Daoy (cell line): ENCODE data around the gene LCA5L. TPM values are rescaled to one million over a fixed set of nuclear protein-coding genes. Genes with fewer than 3 reads are reported as not detected.
A peak's percentile ranks its signal among the peaks of the same experiment; 100 is the strongest.
"Not testable (repeated sequence)": the region's sequence is repeated elsewhere in the genome, so short reads cannot be mapped to it uniquely, and the experiment has no call there.

Experiments
- DNase-seq: peaks from one replicate; pipeline ENCODE4 v3.0.0-alpha.2; 2015; ENCODE audit warnings: low read depth
- total RNA-seq: library from RNA; depleted of rRNA; stranded (reverse); fragments of >200 nt; shearing (Covaris generic); gene quantifications from 2 replicates; pipeline ENCODE4 v1.2.3, GENCODE V29; 2014

The LCA5L gene
- total RNA-seq, 1 experiment from 2014 or later = 0.91 TPM

DNA sequence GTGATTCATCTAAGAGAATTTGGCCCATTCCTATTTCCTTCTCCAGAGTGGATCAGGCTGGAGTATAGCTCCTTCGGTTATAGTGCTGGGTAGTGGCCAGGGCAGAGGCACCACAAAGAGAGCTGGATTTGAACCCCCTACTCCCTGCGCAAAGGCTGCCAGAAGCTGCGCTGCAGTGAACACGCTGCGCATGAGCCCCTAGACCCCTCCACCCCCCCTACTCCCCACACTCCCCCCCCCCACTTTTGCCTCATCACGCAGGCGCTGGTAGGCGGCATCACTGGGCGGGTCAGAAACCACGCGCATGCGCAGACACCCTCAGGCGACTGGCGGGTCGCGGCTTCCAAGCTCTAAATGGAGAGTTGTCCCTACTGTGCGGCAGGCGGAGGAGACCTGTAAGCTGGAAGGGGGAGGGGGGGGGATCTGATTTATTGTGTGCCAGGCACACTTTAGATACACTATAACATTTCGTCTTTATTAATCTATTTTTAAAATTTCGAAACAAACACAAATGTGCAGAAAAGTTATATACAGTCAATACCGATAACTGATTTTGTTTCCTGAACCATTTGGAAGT lies 58.0 kb downstream of the LCA5L start:
- DNase-seq = peak; percentile 95

- no peak for DNase-seq
These were observed 58.7 kb downstream of the LCA5L start for GRCh38 chr21:39386899-39387298.

DNA sequence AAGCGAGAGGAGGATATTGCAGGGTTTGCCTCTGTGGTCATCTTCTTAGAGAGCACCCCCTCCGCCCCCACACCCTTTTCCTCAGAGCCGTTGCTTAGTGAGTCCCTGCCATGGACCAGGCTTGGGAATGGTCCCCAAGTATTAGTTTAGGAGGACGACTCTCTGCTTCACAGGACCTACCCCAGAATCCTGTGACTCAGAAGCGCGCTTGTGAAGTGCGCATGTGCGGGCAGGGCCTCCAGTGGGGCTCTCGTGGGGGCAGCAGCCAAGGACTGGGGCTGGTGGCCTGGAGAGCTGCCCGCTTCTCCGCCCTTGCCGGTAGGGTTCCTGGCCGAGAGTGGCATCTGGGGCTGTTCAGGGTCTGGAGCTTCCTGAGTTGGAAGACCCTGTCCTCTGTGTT lies 59.4 kb downstream of the LCA5L start:
- DNase-seq = peak; percentile 84

DNA sequence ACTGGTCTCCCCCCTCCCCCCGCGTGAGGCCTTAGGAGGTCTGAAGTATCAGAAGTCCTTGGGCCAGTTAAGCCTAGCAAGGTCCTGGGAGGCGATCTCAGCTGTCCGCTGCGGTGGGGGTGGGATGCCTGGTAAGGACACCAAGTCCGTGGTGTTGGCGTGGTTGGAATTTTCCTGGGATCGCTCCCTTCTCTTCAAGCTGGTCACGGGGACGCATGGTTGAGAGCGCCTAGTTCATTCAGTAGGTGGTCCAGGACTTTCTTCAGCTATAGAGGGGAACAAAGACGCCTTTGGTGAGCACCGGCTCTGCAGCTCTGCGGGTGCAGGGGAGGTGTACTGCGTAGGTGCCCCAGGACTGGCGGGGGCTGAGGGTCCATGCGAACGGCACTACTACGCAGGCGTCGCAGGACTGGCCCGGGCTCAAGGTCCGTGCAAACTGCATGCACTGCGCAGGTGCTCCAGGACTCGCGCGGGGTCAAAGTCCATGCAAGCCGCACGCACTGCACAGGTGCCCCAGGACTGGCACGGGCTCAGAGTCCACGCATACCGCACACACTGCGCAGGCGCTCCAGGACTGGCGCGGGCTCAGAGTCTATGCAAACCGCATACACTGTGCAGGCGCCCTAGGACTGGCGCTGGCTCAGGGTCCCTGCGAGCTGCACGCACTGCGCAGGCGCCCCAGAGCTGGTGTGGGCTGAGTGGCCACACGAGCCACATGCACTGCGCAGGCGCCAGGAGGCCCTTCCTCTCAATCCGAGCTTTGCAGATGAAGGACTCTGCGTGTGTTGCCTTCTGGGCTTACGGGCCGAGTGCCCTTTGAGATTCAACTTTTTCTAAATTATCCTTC lies 60.1 kb downstream of the LCA5L start:
- DNase-seq = peak; percentile 87

DNA sequence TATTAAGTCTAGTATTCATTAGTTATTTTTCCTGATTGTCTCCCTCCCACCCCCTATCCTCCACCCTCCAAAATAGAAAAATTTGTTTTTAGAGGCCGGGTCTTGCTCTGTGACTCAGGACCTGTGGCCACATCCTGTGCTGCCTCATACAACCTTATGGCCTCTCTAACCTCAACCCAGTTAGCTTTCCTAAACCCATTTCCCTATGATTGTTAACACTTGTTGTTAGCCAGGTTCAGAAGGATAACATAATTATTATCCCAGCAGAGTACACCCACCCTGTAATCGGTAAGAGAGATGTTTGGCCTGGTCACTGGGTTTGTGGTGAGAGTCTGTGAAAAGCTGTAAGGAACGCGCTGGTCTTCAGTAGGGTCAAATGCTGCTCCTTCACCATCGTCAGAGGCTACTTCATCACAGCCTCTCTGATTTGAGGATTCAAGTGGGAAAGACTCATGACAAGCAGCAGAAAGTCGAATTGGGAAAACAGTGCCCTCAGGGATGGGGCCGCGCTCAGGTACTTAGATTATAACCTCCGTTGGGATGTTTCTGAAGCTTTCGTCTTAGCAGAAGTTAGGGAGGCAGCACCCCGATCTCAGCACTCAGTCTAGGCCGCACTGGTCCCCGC lies 60.8 kb downstream of the LCA5L start:
- peak; percentile 65 for DNase-seq

DNA sequence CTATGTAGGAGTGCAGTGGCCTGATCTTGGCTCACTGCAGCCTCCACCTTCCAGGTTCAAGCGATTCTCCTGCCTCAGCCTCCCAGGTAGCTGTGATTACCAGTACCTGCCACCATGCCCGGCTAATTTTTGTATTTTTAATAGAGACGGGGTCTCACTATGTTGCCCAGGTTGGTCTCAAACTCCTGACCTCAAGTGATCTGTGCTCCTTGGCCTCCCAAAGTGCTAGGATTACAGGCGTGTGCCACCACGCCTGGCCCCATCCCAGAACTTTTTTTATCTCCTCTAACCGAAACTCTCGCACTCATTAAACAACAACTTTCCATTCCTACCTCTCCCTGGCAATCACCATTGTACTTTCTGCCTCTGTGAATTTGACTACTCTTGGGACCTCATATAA lies 63.5 kb downstream of the LCA5L start:
- not testable (repeated sequence) for DNase-seq

DNA sequence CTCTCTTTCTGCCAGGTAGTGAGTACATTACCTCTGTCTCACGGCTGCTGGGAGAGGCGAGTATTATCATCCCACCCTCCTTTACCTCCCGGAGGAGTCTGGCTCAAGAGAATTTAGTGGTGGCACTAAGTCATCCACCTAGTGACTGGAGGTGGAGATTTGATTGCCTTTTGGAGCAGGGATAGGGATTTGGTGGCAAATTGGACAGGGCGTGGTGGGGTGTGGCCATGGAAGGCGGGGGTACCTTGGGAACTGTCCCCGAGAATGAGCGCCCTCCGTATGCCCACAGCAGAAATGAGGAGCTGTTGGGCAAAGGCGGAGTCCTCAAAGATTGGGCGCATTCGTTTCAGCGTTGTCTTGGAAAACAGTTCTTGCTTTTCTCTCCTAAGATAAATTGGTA lies 64.6 kb downstream of the LCA5L start:
- DNase-seq = no peak

- peak; percentile 99 for DNase-seq
These were observed 65.3 kb downstream of the LCA5L start for GRCh38 chr21:39379986-39380891.

DNA sequence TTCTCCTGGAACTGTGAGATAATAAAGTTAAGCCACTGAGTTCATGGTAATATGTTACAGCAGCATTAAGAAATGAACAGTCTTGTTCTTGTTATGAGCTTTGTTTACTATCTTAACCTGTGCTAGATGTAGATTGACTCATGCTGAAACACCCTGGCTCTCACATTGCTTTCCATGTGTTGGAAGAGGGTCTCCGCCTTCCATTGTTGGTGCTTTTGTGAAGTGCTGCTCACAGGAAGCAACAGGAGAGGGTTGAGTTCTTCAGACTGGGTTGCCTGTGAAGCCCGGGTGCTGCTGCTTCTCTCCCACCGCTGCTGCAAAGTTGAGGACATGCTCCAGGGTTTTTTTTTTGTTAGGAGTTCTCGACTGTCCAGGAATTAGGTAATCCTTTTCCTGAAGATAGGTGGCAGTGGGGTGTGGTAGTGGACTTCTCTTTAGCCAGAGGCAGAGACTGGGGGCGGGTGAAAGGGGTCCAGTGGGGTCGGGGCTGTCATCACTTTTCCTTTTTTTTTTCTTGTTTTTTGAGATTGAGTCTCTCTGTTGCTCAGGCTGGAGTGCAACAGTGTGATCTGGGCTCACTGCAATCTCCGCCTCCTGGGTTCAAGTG lies 68.0 kb downstream of the LCA5L start:
- peak; percentile 25 for DNase-seq

DNA sequence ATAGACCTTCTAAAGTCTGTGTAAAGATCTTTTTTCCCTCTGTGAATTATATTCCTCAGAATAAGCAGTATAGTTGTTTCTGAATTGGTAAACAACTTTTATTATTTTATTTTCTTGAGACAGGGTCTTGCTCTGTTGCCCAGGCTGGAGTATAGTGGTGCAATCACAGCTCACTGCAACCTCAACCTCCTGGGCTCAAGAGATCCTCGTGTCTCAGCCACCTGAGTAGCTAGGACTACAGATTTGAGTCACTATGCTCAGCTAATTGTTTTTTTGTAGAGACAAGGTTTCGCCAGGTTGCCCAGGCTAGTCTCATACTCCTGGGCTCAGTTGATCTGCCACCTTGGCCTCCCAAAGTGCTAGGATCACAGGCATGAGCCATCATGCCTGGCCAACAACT lies 70.1 kb downstream of the LCA5L start:
- no peak for DNase-seq

DNA sequence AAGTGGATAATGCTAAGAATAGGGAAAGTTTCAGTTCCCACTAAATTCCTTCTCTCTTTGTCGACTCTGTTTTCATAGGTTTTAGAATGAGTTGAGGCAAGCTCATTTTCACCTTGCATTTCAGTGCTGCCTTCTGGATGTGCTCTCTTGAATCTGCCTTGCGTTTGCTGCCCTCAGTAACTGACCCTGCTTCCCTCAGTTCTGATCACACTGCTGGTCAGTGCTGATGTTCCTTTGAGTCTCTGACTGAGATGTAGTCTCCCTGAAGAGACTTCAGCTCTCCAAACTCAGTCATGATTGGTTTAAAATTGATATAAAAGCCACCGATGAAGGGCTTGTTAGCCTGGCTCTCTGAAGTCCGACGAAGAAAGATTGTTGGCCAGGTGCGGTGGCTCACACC lies 71.5 kb downstream of the LCA5L start:
- DNase-seq = no peak

- DNase-seq = peak; percentile 50
These were observed 71.9 kb downstream of the LCA5L start for GRCh38 chr21:39373634-39374033.

DNA sequence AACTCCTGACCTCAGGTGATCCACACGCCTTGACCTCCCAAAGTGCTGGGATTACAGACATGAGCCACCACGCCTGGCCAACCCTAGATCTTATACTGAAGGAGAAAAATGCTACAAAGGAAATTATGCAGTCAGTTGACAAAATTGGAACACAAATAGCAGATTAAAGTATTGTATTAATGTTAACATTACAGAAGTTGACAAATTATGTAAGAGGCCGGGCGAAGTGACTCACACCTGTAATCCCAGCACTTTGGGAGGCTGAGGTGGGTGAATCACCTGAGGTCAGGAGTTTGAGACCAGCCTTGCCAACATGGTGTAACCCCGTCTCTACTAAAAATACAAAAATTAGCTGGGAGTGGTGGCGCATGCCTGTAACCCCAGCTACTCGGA lies 75.7 kb downstream of the LCA5L start:
- not testable (repeated sequence) for DNase-seq

DNA sequence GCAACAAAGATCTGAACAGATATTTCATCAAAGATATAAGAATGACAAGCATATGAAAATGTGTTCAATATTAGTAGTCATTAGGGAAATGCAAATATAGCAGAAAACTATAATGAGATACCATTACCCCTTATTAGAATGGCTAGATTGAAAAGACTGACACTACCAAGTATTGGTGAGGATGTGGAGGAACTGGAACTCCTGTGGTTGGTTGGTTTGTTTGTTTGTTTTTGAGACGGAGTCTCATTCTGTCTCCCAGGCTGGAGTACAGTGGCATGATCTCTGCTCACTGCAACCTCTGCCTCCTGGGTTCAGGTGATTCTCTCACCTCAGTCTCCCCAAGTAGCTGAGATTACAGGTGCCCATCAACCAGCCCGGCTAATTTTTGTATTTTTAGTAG lies 77.8 kb downstream of the LCA5L start:
- no peak for DNase-seq

GRCh38 chr21:39366563-39366962 lies 79.0 kb downstream of the LCA5L start:
- no peak for DNase-seq

DNA sequence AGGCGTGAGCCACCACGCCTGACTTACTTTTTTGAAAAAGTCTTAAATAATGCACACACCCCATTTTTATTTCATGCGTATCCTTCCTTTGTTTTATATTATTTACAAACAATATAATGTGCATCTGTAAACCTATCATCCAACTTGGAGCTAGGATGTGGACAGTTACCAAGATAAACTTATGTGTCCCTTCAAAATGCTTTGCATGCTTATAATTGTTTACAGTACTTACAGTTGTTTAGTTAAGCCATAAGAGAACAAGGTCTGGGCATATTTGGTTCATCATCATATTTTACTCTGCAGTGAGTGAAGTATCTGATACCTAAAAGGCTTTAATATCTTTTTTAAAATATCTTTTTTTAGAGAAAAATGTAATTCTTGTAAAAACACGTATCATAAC lies 80.6 kb downstream of the LCA5L start:
- DNase-seq = no peak

- DNase-seq = no peak
These were observed 81.7 kb downstream of the LCA5L start for GRCh38 chr21:39363607-39364555.

- DNase-seq = no peak
These were observed 82.8 kb downstream of the LCA5L start for GRCh38 chr21:39362733-39363132.

- DNase-seq = no peak
These were observed 86.2 kb downstream of the LCA5L start for GRCh38 chr21:39359382-39359781.
